Embryonic facial prominence (tissue), 1 donor: ENCODE results near the gene KCNIP4.
"Not testable (repeated sequence)": the region's sequence is repeated elsewhere in the genome, so short reads cannot be mapped to it uniquely, and the experiment has no call there.

ENCODE experiments used
- DNase-seq: peaks from one replicate; pipeline ENCODE4 v3.0.0-alpha.2; 2016; ENCODE audit errors: extremely low spot score

Gene KCNIP4

DNA sequence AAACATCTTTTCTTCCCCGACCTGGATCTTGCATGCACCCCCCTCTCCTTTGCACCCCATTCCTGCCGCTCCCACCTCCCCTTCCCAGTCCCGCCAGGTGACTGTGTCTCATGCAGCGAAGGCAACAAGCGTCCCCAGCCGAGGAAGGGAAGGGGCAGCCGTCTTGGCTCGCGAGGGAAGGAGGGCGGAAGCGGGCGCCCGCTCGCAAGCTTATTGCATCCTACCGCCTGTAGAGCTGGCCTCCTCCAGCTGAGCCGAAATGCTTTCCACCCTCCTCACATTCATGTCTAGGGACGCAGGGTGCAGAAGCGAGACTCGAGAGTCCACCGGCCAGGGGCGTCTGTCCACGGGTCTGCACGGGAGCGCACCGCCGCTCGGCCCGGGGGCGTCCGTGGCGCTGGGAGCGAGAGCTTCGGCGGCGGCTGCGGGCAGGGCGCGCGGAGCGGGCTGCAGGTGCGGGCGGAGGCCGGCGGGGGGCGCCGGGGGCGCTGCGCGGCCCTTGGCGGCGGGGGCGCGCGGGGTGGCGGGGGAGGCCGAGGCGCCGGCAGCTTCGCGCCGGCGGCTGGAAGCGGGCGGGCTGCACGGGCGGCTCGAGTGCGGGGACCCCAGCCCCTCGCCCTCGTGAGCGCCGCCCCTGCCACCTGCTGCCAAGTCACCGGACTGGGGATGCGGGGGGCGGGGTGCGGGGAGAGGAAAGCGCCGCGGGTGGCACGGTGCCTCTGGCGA is at the start of gene KCNIP4:
KCNIP4 (minus strand) TSS at position 426 of the 726 bp plus-strand sequence.
- DNase-seq = no peak

GRCh38 chr4:21996618-21997017 is 48.0 kb upstream of the KCNIP4 start:
- DNase-seq = not testable (repeated sequence)

- no peak for DNase-seq
These were observed 43.8 kb upstream of the KCNIP4 start for GRCh38 chr4:21992330-21992729.

DNA sequence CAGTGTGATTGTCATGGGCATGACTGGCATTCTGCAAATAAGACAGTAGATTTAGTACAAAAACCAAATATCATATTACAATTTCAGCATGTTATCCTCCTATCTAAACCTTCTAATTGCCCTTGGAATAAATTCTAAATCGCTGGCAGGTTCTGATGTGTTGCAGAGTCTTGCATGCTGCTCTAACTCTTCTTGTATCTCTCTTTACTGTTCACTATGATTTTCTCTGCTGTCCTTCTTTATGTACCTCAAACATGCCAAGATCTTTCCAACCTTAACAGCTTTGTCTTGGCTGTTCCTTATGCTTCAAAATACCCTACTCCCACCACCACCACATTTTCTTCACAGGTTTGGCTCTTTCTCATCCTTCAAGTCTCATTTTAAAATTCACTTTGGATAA is 43.0 kb upstream of the KCNIP4 start:
- no peak for DNase-seq

- no peak for DNase-seq
These were observed 42.5 kb upstream of the KCNIP4 start for GRCh38 chr4:21991050-21991449.

DNA sequence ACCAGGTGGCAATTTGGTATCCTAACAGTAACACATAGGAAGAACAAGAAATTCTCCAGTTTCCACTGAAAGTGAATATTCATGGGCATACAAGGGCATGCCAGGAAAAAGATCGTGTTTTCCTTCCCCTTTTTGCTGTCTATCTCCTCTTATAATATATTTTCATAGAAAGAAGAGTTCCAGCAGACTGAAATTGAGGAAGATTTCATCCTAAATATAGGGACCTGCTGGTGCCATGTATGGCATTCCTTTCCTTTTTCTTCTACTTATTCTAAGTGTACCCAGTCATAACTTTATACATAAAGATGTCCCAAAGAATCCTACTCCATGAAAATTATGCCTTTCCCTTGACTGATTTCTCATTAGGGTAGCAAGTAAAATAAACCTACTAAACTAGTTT is 40.8 kb upstream of the KCNIP4 start:
- DNase-seq = no peak

DNA sequence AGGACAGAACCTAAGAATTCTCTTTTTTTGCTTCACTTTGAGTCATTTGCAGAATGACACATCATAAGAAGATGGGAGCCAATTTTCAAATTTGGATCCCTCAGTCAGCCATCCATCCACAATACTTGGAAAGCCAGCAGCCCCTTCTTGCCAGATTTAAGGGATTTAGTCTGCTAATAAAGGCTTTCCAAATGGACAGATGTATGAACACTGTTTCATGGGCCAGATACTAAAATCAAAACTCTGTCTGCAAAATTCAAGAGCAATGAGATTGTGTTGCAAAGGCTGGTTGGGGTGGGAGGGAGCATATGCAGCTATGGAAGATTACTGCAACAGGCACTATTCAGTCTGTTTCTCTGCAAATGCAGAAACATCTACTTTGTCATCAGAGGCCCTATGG is 37.7 kb upstream of the KCNIP4 start:
- no peak for DNase-seq

DNA sequence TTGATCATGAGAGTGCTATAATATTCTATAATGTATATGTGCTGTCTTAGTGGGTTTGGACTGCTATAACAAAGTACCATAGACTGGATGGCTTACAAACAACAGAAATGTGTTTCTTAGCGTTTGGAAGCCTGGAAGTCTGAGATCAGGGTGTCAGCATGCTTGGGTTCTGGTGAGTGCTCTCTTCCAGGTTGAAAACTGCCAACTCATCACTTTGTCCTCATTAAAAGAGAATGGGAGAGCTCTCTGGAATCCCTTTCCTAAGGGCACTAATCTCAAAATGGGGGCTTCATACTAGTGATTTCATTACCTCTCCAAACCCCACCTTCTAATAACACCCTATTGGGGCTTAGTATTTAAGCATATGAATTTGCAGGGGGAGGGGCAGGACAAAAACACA is 33.5 kb upstream of the KCNIP4 start:
- DNase-seq = no peak

DNA sequence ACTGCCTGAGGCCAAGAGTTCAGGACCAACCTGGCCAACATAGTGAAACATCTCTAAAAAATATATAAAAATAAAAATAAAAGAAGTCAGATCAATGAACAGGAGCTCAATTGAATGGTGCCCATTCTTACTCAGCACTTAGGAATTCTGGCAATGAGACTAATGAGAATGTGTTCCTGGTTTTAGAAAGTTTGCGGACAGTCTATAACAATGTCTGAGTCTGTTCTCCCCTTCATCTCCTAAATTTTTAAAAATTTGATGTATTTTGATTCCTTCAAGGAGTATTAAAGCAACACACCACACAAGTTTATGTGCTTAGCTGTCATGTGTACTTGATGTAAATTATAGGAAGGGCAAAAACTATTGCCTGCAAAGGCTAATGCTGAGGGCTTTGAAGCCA is 30.6 kb upstream of the KCNIP4 start:
- no peak for DNase-seq

GRCh38 chr4:21976166-21976565 is 27.6 kb upstream of the KCNIP4 start:
- DNase-seq = no peak

- DNase-seq = no peak
These were observed 25.3 kb upstream of the KCNIP4 start for GRCh38 chr4:21973850-21974249.

DNA sequence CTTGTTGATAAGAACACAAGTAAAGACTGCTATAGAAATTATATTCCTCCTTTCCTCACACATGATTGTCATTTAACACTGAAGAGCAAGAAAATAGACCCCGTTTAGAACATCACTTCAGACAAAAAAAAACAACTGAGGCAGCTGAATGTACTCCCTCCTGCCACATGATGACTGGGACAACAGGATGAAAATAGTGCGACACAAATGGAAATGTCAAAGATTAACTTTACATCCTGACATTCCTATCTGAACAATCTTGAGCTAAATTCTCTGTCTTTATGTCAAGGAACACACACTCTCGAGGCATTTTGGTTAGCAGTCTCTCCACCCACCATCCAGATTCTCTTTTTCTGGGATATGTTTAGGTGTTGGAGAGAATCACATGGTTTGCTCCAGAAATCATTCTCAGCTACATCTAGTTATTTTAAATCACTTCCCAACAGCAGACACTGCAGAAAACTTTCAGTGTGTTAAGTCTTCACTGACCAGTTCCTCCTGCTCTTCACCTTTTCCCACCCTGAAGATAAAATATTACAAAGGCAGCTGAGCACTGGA is 16.3 kb upstream of the KCNIP4 start:
- no peak for DNase-seq

DNA sequence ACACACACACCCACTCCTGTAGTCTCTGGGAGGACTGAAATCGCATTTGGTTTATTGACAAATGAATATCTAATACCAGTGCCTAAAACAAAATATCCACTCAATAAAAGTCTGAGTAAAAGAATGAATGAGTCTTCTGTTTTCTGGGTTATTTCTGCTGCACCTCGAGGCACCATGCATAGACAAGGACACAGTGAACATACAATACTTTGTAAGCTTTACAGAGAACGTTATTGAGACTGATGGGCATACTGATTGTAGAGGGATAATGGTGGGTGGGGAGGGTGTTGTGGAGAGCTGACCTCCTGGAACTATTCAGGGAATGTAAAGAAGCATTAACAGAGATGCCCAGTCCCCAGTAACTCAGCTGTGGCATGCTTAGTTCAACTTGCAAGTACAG is 14.1 kb upstream of the KCNIP4 start:
- DNase-seq = no peak

DNA sequence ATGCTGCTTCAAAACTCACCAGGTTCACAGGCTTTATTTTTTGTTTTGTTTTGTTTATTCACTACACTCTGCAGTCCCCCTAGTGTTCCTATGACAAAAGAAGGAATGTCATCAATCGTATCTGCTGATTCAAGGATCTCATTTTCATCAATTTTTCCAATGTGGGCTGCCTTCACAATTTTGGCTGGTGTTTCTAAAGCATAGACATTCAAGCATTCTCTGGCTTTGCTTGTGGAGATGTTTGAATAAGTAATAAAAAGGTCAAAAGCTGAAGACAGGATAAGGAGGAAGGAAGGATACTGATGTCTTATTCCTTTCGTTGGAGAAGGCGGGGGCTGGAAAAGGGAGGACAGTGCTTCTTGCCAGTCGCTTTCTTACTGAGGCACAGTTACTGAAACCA is 12.2 kb upstream of the KCNIP4 start:
- DNase-seq = no peak

DNA sequence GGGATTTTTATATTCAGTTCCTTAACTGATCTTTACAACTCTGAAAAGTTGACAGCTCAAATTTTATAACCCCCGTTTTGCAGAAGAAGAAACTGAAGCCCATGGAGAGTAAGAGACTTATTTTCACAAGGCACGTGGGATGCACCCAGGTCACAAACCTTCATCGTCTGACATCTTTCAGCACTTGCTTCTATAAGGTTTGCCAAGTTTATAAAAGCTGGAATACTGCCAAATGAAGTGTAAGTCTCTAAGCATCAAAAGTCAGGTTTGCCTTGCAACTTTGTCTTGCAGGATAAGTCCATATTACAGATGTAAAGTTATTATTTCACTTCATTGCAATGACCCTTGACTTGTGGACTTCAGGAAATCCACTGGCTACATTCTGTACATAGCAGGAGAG is 6.3 kb upstream of the KCNIP4 start:
- no peak for DNase-seq

GRCh38 chr4:21953653-21954052 is 5.1 kb upstream of the KCNIP4 start:
- DNase-seq = no peak

DNA sequence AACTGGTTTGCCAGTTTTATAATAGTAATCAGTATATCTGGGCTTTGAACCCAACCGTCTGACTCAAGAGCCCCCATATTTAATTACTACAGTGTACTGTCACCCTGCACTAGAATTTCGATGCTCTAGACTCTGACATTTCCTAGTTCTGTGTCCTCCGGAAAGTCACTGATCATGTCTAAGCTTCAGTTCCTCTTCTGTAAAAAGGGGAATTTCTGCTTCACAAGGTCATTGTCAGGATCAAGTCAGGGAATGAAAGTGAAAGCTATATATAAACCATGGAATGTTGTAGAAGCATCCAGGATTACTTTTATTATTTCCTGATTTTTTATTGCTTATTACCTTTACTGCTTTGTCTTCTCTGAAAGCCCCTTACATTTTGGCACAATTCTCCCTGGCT is 4.0 kb upstream of the KCNIP4 start:
- DNase-seq = no peak

DNA sequence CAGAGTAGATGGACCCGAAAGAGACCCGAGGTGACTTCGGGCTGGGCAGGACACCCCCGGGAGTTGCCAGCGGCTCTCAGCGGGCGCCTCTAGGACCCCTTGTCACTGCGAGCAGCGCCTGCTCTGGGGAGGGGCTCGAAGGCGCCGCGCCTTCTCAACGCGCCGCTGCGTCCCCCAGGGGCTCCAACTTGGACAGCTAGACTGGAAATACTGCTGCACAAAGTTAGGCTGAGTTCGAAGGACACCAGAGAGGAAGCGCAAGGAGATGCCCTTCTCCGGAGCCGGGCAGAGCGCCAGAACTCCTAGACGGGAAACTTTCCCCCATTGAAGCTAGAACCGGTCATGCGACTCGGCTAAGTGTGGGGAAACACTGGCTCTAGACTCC is 493 bp upstream of the KCNIP4 start:
- no peak for DNase-seq

GRCh38 chr4:21947791-21948346 is 703 bp downstream of the KCNIP4 start:
- no peak for DNase-seq

DNA sequence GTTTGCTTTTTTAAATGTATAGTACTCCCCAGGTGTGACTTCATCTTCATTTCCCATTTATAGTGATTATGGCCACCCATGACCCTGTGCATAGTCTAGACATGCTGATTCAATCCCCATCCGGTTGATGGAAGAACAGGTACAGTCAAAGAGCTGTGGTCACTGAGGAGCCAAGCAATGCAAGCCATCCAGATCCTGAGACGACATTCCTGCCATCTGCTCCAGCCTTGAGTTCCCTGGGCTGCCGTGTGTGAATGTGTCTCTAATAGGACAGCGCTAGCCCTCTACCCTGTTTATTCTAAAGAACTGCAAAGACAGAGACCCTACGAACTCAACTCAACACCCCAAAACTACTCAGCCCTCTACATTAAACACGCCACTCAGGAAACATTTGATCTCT is 1.7 kb downstream of the KCNIP4 start:
- no peak for DNase-seq

DNA sequence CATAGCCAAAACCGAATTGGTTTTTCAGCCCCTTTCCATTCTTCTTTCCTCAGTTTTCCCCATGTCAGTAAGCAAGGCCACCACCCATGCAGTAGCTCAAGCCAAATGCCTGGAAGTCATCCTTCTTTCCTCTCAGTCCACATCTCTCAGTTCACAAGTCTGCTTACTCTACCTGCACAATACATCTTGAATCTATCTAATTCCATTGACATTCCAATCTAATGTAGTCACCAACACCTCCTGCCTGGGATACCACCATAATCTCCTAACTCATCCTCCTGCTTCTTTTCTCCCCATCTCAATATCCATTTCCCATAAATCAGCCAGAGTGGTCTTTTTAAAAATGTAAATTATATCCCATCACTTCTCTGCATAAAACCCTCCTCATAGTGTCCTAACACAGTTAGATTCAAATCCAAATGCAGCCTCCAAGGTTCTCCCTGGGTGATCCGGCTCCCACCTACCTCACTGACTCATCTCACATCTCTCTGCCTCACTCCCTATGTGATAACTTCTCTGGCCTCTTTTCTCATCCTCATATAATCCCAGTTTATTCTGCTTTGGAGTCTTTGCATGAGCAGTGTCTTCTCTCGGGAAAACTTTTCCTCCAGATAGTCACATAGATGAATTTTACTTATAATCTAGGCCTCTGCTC is 26.9 kb downstream of the KCNIP4 start:
- DNase-seq = no peak

DNA sequence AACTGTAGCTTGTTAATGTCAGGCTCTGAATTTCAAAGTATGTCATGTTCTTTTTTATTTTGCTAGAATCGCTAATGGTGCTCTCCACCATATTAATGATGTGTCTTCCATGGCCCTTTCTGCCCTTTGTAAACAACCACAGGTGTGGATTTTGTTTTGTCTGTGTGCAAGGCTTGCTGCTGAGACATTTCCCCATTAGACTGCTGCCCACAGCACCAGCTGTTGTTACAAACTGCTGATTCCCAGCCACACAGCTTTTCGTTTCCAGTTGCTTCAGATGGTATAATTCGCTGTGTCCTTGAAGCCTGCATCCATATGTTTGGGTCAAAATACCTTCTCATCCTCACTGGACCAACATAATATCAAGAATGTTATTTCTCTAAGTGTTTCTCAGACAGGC is 32.8 kb downstream of the KCNIP4 start:
- no peak for DNase-seq

GRCh38 chr4:21901831-21902230 is 46.7 kb downstream of the KCNIP4 start:
- DNase-seq = no peak
